D341Med (cell line): ENCODE data around the gene SLC45A3.
"Not testable (repeated sequence)": the region's sequence is repeated elsewhere in the genome, so short reads cannot be mapped to it uniquely, and the experiment has no call there.

Experiments
- DNase-seq: peaks from one replicate; pipeline ENCODE4 v3.0.0; 2012; ENCODE audit warnings: low spot score

SLC45A3 gene

GRCh38 chr1:205680073-205680851 lies at the start of gene SLC45A3:
Gene SLC45A3, minus strand, starts transcription at chr1:205680509. Its CDS starts 15,853 bp downstream, at chr1:205664656.
- peak; percentile 90 for DNase-seq

DNA sequence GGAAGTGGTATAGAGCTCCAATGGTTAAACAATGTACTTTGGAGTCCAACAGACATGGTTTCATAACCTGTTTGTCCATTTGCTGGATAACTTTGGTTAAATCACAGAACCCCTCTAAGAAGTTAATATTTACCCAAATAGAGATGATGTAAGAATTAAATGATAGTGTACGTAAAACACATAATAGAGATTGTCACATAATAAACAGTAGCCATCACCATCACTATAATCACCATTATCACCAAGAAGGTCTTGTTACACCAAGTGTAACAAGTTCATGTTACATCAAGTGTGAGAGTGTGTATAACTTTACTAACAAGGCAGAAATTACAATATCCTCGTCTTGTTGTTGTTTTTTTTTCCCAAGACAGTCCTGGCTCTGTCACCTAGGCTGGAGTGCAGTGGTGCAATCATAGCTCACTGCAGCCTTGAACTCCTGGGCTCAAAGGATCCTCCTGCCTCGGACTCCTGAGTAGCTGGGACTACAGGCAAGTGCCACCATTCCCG lies 46.4 kb upstream of the SLC45A3 start:
- DNase-seq, result no peak

- no peak for DNase-seq
These were observed 45.2 kb upstream of the SLC45A3 start for GRCh38 chr1:205725514-205725913.

GRCh38 chr1:205720740-205721139 lies 40.4 kb upstream of the SLC45A3 start:
- not testable (repeated sequence) for DNase-seq

- no peak for DNase-seq
These were observed 39.5 kb upstream of the SLC45A3 start for GRCh38 chr1:205719762-205720161.

DNA sequence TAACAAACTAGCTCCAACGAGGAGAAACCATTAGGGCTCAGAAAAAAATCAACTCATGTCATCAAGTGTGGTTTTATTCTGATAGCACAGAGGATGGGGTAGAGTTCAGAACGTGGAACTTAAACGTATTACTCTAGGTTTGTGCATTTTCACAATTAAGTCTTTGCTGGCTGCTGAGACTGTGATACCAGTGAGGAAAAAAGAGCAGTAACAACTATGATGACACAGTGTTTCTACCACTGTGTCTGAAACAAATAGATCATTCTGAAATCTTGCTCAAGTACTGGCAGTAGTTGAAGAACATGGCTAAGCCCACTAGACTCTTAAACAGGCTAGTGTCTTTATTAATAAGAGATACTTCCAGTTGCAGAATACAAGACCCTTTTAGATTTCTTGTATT lies 38.7 kb upstream of the SLC45A3 start:
- no peak for DNase-seq

GRCh38 chr1:205716371-205717132 lies 36.2 kb upstream of the SLC45A3 start:
- no peak for DNase-seq

DNA sequence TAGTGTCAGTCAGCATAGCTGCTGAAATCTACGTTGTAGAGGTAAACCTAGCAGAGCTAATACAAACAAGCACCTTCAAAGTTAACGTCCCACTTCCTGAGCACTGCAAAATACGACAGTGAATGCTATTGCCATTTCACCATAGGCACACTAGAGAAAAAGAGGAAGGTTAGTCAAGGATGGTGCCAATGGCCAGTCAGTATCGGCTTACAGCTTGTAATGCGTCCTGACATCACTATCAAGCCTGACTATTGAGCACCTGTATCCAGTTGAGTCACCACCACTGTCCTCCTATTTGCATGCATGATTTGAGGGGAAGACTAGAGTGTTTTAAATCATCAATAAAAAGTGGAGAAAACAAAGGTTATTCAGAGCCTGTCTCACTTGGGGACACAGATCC lies 35.3 kb upstream of the SLC45A3 start:
- no peak for DNase-seq

GRCh38 chr1:205714906-205715246 lies 34.6 kb upstream of the SLC45A3 start:
- no peak for DNase-seq

- DNase-seq, result no peak
These were observed 34.0 kb upstream of the SLC45A3 start for GRCh38 chr1:205714190-205714905.

- peak; percentile 67 for DNase-seq
These were observed 31.1 kb upstream of the SLC45A3 start for GRCh38 chr1:205711105-205712048.

- DNase-seq, result no peak
These were observed 30.1 kb upstream of the SLC45A3 start for GRCh38 chr1:205710201-205711062.

DNA sequence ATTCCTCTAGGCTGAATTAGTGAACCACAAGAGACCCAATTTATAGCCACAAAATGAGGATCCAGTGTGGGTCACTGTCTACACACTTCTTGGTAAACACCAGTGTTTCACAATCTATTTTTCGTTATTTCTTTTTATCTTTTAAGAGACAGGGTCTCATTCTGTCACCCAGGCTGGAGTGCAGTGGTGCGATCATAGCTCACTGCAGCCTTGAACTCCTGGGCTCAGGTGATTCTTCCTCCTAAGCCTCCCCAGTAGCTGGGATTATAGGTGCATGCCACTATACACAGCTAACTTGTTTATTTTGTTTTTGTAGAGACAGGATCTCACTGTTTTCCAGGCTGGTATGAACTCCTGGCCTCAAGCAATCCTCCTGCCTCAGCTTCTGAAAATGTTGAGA lies 29.3 kb upstream of the SLC45A3 start:
- no peak for DNase-seq

DNA sequence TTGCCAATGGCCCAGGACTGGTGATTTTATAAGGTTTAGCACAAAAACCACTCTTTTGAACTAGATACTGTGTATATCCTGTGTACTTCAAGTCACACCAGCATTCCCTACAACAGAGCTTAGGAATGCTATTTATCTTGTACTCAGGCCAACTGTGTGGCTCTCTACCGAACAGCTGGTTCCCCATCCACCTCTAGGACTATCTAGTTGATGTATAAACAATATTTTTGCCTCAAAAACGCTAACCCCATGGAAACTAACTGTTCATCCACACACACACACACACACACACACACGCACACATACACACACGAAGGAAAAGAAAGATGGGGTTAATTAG lies 28.7 kb upstream of the SLC45A3 start:
- DNase-seq, result no peak

DNA sequence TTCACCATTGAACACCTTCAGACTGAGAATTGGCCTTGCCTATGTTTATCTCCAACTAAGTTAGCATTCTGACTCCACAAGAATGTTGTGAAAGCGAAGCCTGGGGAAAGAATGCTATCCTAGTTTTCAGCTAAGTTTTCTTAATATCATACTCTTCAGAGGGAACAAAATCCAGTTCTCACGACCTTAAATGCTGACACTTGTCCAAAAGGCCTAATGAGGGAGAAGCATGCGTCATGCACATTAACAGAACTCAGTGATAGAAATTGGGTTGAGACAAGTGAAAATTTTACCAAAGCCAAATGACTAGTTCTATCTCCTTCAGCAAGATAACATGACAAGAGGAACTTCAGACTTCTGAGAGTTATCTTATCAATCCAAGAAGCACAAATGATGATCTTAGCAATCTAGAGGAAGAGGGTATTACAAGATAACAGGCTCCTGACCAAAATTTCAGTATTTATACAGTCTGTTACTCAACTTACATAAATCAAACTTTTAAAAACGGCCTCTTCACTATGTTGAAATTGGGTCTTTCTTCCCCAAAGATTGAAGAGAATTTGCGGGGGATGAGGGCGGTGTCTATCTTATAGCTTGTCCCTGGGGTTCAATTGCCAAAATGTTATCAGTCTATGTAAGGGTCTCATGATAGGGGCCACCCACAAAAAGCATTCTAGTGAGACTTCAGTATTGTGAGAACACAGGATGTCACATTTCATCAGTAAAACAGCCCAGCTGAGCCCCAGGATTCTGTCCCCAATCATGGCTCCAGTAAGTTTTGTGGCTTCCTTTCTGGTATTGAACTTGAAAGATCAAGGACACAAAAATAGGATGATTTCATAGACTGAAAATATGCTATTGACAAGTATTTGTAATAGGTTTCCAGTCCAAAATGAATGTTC lies 26.5 kb upstream of the SLC45A3 start:
- DNase-seq, result no peak

DNA sequence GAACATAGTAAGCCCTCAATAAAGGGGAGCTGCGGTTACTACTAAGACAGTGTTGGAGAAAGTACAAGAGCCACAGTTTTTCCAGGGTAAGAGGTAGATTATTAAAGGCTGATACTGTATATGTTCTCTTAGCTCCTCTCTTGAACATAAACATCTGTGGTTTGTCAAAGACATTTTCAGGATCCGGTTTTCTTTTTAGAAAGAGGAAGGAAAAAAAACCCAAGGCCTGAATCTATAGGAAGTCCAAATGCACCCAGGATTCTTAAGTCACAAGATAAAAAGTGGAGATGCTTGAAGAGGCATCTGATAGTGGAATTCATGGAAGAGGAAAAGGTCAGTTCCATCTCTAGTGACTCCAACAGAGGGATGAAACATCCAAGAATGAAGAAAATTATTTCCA lies 24.6 kb upstream of the SLC45A3 start:
- DNase-seq, result no peak

DNA sequence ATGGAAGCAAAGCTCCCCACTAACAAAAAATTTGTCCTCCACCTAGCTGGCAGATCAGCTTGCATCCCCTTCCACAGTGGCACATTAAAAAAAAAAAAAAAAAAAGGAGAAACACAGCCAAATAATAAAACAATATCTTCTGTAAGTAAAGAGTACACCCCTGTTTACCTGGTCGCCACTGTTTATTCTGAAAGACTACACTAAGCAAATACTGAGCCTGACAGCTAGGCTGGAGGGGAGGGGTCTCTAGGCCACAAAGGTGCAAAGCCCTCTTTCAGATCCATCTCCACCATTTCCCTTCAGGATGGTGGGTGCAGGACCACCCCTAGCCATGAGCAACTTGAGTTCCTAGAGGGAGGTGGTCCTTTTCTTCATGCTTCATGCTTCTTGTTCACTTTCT lies 22.8 kb upstream of the SLC45A3 start:
- DNase-seq, result no peak

GRCh38 chr1:205701891-205702290 lies 21.6 kb upstream of the SLC45A3 start:
- no peak for DNase-seq

- DNase-seq, result no peak
These were observed 21.1 kb upstream of the SLC45A3 start for GRCh38 chr1:205701420-205701819.
